C4-2B (cell line): ENCODE data around the gene ARFGAP1.

ENCODE experiments used
- H3K27ac ChIP-seq: fragments of 450-650 bp; 2 replicates; pipeline ENCODE4 v1.5.1; 2017
- ZFX ChIP-seq: fragments of 450-650 bp; IDR thresholded peaks from 2 replicates; pipeline ENCODE4 v1.6.1; 2017
- TF ChIP-seq, protein P1 (sequence below): fragments of 450-650 bp; conservative IDR thresholded peaks from 2 replicates; pipeline ENCODE4 v1.5.1; 2017; ENCODE audit warnings: mild to moderate bottlenecking

ARFGAP1 gene

DNA sequence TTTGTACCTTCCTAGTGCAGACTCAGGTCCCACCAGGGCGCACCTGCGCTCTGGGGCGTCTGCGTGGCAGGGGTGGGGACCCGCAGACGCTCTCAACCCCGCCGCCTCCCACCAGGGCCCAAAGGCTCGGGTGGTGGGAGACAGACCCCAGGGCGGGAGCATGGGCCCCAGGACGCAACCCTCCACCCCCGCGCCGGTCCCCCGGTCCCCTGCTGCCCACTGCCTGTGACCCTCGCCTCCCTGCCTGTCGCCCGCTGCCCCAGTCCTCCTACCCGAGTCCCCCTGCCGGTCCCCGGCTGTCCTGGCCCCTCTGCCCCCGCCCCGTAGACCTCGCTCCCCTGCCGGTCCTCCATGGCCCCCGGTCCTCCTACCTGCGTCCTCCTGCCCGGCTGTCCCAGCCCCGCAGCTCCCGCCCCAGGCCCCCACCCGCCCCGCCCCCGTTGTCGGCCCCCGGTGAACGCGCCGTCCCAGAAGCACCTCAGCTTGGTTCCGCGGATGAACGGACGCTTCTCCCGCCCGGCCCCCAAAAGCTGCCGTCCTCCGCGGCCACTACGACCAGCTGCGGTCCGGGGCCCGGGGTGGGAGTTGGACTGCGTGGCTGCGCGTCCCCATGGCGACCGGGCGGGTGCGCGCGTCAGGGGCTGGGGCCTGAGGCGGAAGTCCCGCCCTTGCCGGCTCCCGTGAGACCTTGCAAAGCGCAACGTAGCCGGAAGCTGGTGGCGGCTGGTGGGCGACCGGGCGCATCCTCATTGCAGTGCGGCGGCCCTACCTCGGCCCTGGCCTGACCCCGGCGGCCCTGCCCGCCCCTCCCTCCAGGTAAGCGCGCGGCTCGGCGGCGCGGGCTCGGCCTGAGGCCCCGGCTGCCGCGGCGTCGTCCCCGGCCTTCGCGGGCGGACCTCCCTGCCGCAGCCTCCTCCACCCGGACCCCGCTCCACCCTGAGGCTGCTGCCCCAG, at the start of gene ARFGAP1:
Gene ARFGAP1, plus strand, starts transcription at position 709 of the 954 bp plus-strand sequence. CDS start 2,768 bp downstream, outside the sequence.
- peak within 1 kb of the TSS; percentile 86 for H3K27ac ChIP-seq
- TF ChIP-seq, protein P1, sequence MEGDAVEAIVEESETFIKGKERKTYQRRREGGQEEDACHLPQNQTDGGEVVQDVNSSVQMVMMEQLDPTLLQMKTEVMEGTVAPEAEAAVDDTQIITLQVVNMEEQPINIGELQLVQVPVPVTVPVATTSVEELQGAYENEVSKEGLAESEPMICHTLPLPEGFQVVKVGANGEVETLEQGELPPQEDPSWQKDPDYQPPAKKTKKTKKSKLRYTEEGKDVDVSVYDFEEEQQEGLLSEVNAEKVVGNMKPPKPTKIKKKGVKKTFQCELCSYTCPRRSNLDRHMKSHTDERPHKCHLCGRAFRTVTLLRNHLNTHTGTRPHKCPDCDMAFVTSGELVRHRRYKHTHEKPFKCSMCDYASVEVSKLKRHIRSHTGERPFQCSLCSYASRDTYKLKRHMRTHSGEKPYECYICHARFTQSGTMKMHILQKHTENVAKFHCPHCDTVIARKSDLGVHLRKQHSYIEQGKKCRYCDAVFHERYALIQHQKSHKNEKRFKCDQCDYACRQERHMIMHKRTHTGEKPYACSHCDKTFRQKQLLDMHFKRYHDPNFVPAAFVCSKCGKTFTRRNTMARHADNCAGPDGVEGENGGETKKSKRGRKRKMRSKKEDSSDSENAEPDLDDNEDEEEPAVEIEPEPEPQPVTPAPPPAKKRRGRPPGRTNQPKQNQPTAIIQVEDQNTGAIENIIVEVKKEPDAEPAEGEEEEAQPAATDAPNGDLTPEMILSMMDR, result no peak
- TF ChIP-seq ZFX, result peak; percentile 70; the same call in 1 of the 2 replicates

DNA sequence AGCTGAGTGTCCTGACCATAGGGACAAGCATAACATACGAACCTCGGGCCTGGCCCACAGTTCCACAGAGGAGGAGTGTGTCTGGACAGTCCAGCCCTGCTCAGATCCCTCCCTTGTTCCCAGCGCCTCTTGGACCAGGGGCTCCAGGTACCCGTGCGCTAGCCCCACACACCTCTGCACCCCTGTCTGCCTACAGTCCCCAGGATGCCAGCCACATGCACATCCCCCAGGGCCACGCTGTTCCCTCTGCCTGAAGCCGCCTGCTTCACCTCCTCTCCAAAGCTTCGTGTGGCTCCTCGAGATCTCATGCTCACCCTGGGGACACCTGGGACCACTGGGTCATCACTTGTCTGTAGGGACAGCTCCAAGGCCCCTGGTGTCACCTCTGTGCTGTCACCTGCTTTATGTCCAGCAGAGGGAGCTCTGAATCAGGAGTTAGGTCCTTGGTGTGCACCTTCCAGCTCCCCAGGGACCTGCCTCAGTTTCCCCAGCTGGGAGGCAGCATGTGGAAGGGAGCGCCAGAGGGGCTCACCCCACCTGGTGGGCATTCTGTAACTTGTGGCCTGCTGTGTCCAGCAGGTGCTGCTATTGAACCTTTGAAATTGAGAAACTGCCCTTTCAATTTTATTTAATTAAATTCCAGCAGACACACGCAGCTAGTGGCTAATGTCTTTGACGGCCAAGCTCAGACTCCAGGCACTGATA, 49.3 kb upstream of the ARFGAP1 start:
- TF ChIP-seq, protein P1, result peak; percentile 91
- no peak for TF ChIP-seq ZFX
- no peak overlapping the region for H3K27ac ChIP-seq

DNA sequence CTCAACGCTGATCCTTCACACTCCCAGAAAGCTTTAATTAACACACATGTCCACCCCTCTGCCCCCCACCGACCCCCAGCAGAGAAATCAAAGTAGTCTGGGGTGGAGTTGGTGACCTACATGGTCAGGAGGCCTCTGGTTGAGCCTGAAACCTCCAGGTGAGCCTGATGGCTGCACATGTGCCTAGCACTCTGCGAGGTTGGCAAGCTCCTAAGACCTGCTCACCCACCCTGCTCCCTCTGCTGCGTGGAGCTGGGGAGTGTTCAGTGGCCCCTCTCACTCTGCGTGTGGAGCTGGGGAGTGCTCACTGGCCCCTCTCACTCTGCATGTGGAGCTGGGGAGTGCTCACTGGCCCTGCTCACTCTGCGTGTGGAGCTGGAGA, 48.8 kb upstream of the ARFGAP1 start:
- no peak overlapping the region for H3K27ac ChIP-seq
- TF ChIP-seq ZFX, result no peak
- TF ChIP-seq, protein P1, result no peak

DNA sequence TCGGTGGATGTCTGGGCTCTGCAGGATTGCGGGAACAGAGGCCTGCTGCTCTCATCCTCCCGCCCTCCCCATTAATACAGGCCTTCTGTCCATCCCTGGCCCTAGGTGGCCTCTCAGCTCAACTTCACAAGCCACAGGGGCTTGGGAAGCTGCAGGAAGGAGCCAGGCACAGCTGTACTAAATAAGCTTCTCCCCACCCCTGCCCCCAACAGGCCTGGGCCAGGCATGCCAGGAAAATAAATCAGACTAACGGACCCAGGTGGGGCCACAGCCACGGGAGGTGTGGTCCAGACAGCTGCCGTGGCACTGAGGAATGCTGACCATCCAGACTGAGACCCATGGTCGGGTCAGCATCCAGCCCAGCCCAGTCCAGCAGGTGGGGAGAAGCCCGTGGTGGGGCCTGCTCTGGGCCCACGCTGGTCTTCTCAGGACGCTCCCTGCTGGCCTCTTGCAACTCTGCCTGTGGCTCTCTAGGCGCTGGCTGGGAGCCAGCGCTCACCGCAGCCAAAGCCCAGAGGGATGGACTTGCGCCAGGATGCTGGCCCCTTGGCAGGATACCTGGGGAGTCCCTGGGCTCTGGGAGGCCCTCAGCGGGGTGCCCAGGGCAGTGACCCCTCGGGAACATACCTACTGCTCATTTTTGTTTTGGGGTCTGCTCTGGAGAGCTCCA, 48.1 kb upstream of the ARFGAP1 start:
- H3K27ac ChIP-seq, result no peak overlapping the region
- TF ChIP-seq, protein P1, result peak; percentile 20
- no peak for TF ChIP-seq ZFX

DNA sequence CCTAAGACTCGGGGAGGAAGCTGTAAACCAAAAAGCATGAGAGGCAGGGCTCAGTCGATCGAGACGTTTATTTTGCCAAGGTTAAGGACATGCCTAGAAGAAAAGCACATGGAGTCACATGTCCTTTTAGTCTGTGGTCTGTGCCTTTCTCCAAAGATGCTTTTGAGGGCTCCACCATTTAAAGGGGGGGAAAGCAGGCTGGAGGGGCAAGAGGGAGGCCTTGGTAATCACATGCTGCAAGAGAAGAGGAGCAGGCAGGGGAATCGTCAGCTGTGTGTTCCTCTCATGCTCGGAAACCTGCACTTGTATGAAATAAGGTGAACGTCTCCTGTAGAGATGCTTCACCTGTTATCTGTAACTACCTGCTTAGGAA, 47.5 kb upstream of the ARFGAP1 start:
- H3K27ac ChIP-seq, result no peak overlapping the region
- no peak for TF ChIP-seq ZFX
- TF ChIP-seq, protein P1, result no peak

DNA sequence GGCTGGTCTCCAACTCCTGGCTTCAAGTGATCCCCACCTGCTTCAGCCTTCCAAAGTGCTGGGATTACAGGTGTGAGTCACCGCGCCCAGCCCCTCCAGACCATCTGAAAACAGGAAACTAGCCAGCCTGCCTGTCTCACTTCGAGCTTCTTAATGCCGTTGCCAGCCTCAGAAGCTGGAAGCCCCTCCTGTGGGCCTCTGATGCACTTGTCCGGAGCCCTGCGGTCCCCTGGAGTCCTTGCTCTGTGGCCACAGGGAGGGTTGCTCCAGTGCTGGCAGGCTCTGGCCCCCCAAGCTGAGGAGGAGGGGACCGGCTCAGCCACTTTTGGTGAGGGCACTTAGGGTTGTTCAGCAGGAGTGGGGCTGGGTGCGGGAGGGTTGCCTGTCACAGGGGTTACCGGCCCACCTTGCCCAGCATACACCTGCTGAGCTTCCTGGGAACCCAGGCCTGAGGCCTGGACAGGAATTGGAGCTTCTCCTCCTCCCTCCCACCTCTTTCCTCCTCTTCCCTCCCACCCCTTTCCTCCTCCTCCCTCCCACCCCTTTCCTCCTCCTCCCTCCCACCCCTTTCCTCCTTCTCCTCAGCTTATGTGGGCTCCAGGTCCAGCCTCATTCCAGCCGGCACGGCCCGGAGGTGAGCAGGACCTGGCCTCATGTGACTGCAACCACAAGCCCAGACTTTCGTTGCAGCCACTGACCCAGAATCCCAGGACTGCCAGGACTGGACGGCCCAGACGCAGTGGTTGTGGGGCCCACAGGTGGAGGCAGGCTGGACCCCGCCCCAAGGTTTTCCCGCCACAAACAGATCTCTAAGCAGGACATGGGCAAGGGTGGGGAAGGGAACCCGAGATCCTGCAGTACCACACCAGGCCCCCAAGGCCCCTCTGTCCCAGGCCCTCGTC, 46.3 kb upstream of the ARFGAP1 start:
- TF ChIP-seq, protein P1, result no peak
- TF ChIP-seq ZFX, result no peak
- H3K27ac ChIP-seq, result no peak overlapping the region
